ENCODE data around the gene BATF2.
"Not testable (repeated sequence)": the region's sequence is repeated elsewhere in the genome, so short reads cannot be mapped to it uniquely, and the experiment has no call there.

Gene BATF2

DNA sequence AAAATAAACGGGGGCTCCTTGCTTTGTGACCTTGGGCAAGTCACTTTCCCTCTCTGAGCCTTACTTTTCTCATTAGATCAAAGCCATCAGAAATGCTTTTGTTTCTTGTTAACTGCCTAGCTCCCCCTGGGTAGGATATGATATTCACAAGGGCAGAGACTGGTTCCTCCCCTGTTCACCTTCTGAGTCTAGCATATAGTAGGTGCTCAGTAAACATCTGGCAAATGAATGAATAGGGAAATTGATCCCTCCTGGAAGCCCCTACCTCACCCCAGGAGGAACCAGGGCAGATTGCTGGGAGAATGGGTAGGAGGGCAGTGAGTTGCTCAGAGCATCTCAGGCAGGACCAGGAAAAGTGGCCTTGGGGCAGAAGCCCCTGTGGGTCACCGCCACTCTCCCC, 37.7 kb upstream of the BATF2 start:
- Histone ChIP-seq H3K4me1 (ENCODE audit: control insufficient read depth in 1 of 2, insufficient read depth in 2 of 2, low read length in 2 of 2) (no peaks in the 10 kb centered on the region), H3K9ac (ENCODE audit: low read depth in 1 of 2, low read length in 2 of 2) (no peak overlapping the region), H3K9me3 (ENCODE audit: control insufficient read depth in 1 of 2, low read length in 2 of 2) (no peaks in the 10 kb centered on the region), H3K36me3 (ENCODE audit: control insufficient read depth in 1 of 2, insufficient read depth in 2 of 2, low read length in 2 of 2) (peaks cover 28 to 51% of the 10 kb centered on the region in 2 donors), H3K27ac (ENCODE audit: low read depth, low read length) (no peak overlapping the region), H3K27me3 (ENCODE audit: control insufficient read depth in 1 of 2, insufficient read depth in 2 of 2, low read length in 2 of 2) (no peaks in the 10 kb centered on the region), H3K4me3 (ENCODE audit: low read depth in 1 of 2, low read length in 2 of 2) (no peak overlapping the region)

DNA sequence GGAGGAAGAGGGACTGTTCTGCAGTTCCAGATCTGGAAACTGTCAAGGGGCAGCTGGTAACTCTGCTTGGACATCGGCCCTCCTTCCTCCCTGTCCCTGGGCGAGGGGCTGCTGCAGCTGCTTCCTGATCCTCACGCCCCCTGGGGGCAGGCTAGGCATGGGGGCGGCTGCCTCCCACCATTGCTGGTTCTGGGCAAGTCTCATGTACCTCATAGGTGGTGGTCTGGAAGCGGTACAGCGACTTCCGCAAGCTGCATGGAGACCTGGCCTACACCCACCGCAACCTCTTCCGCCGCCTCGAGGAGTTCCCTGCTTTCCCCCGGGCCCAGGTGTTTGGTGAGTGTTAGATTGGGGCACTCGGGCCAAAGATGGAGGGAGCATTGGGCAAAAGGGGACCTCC, 35.4 kb upstream of the BATF2 start:
- no peaks in the 10 kb centered on the region for H3K9me3 ChIP-seq (ENCODE audit: control insufficient read depth in 1 of 2, low read length in 2 of 2)
- peaks cover 20 to 36% of the 10 kb centered on the region in 2 donors for H3K36me3 ChIP-seq (ENCODE audit: control insufficient read depth in 1 of 2, insufficient read depth in 2 of 2, low read length in 2 of 2)
- H3K27me3 ChIP-seq (ENCODE audit: control insufficient read depth in 1 of 2, insufficient read depth in 2 of 2, low read length in 2 of 2) = no peaks in the 10 kb centered on the region
- no peak overlapping the region for H3K27ac ChIP-seq (ENCODE audit: low read depth, low read length)
- no peak overlapping the region for H3K9ac ChIP-seq (ENCODE audit: low read depth in 1 of 2, low read length in 2 of 2)
- H3K4me3 ChIP-seq (ENCODE audit: low read depth in 1 of 2, low read length in 2 of 2) = no peak overlapping the region
- H3K4me1 ChIP-seq (ENCODE audit: control insufficient read depth in 1 of 2, insufficient read depth in 2 of 2, low read length in 2 of 2) = peaks cover 4 to 8% of the 10 kb centered on the region in 2 donors

DNA sequence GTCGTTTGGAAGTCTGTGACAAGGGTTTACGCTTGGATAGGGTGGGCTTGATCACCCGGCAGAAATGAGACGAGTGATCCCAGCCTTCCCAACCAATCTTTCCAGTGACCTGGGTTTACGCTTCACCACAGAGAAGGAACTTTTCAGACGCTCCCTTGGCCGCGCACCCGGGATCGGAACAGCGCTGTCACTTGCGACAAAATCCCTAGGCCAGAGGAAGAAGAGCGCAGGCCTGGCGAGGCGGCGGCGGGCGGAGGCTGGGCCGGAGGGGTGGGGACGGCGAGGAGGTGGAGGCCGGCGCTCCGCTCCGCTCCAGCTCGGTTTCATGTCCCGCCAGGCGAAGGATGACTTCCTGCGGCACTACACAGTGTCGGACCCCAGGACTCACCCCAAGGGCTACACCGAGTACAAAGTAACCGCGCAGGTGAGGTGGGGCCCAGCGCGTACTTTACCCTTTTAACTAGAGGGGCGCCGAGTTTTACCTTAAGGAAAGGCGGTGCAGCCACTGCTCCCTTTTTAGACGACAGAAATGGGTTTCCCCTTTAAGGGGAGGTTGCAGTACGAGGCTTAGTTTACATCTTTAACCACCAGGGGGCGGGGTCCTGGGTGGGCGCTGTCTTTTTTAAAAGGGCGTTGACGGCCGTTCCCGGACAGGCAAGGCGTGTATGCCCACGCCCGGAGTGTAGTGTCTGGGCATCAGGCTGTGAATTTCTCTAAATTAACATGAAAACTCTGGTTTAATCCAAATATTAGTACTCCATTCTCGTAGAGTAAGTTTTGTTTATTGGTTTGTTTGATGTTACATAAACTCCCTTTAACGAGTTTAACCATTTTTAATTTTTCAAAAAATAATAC, 30.7 kb upstream of the BATF2 start, which contains the start of gene SNX15:
Gene SNX15, plus strand, starts transcription at position 227 of the 855 bp plus-strand sequence. Its CDS starts 99 bp downstream, at position 326.
- H3K27ac ChIP-seq (ENCODE audit: low read depth, low read length) = peak within 1 kb of the TSS; percentile 91
- no peaks in the 10 kb centered on the region for H3K9me3 ChIP-seq (ENCODE audit: control insufficient read depth in 1 of 2, low read length in 2 of 2)
- peaks cover 6 to 8% of the 10 kb centered on the region in 2 donors for H3K36me3 ChIP-seq (ENCODE audit: control insufficient read depth in 1 of 2, insufficient read depth in 2 of 2, low read length in 2 of 2)
- peaks cover 9 to 13% of the 10 kb centered on the region in 2 donors for H3K4me1 ChIP-seq (ENCODE audit: control insufficient read depth in 1 of 2, insufficient read depth in 2 of 2, low read length in 2 of 2)
- H3K27me3 ChIP-seq (ENCODE audit: control insufficient read depth in 1 of 2, insufficient read depth in 2 of 2, low read length in 2 of 2) = no peaks in the 10 kb centered on the region
- H3K4me3 ChIP-seq (ENCODE audit: low read depth in 1 of 2, low read length in 2 of 2) = peak within 1 kb of the TSS; percentile 73 to 84
- peak within 1 kb of the TSS; percentile 70 to 76 for H3K9ac ChIP-seq (ENCODE audit: low read depth in 1 of 2, low read length in 2 of 2)

DNA sequence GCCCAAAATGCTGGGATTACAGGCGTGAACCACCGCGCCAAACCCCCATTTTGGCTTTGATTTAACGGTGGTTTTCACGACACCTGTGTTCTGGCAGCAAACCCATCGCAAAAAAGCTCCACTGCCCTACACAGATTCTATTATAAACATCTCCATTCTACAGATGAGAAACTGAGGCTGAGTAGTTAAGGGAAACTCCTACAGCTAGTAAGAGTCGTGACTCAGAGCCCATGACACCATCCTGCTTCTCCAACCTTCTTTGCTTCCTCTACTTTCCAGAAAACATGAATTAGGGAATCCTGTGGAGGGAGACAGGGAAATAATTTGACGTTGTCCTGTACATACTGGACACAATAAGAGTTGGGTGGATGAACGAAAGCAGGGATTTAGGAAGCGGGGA, 30.0 kb upstream of the BATF2 start:
- Histone ChIP-seq H3K36me3 (ENCODE audit: control insufficient read depth in 1 of 2, insufficient read depth in 2 of 2, low read length in 2 of 2) (peaks cover 3% of the 10 kb centered on the region in 2 donors), H3K27ac (ENCODE audit: low read depth, low read length) (no peak overlapping the region), H3K27me3 (ENCODE audit: control insufficient read depth in 1 of 2, insufficient read depth in 2 of 2, low read length in 2 of 2) (no peaks in the 10 kb centered on the region), H3K4me1 (ENCODE audit: control insufficient read depth in 1 of 2, insufficient read depth in 2 of 2, low read length in 2 of 2) (peaks cover 9 to 13% of the 10 kb centered on the region in 2 donors), H3K9ac (ENCODE audit: low read depth in 1 of 2, low read length in 2 of 2) (peak overlapping the region in 1 of 2 donors; percentile 70), H3K9me3 (ENCODE audit: control insufficient read depth in 1 of 2, low read length in 2 of 2) (no peaks in the 10 kb centered on the region), H3K4me3 (ENCODE audit: low read depth in 1 of 2, low read length in 2 of 2) (peak overlapping the region; percentile 73 to 84)

DNA sequence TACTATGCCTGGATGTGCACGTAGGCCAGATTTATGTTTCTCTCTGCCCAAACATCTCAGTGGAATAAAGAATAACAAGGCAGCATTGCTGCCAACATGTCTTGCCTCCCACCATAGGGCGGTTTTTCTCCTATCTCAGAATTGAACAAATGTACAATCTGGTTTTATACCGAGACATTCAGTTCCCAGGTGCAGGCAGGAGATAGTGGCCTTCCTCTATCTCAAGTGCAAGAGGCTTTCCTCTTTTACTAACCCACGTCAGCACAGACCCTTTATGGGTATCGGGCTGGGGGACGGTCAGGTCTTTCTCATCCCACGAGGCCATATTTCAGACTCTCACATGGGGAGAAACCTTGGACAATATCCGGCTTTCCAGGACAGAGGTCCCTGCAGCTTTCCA, 26.7 kb upstream of the BATF2 start:
- H3K9ac ChIP-seq (ENCODE audit: low read depth in 1 of 2, low read length in 2 of 2); H3K9me3 ChIP-seq (ENCODE audit: control insufficient read depth in 1 of 2, low read length in 2 of 2); H3K27me3 ChIP-seq (ENCODE audit: control insufficient read depth in 1 of 2, insufficient read depth in 2 of 2, low read length in 2 of 2); H3K27ac ChIP-seq (ENCODE audit: low read depth, low read length); H3K4me3 ChIP-seq (ENCODE audit: low read depth in 1 of 2, low read length in 2 of 2): not testable (repeated sequence)
- H3K36me3 ChIP-seq (ENCODE audit: control insufficient read depth in 1 of 2, insufficient read depth in 2 of 2, low read length in 2 of 2) = peaks cover 7 to 16% of the 10 kb centered on the region in 2 donors
- H3K4me1 ChIP-seq (ENCODE audit: control insufficient read depth in 1 of 2, insufficient read depth in 2 of 2, low read length in 2 of 2) = peaks cover 9 to 10% of the 10 kb centered on the region in 2 donors

DNA sequence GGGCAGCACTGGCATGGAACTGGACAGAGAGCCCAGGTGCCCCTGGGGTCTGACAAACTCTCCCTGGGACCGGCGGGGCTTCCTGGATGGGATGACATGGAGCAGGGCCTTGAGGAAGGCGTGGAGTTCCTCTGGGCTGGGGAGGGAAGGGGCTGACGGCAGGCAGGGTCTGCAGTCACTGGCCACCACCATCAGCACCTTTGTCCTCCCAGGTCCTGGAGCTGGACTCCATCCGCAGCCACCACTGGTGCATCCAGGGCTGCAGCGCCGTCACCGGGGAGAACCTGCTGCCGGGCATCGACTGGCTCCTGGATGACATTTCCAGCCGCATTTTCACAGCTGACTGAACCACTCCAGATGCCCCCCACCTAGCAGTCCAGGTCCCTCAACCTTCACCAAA, 24.7 kb upstream of the BATF2 start:
- Histone ChIP-seq H3K4me1 (ENCODE audit: control insufficient read depth in 1 of 2, insufficient read depth in 2 of 2, low read length in 2 of 2) (peaks cover 2 to 4% of the 10 kb centered on the region in 2 donors), H3K36me3 (ENCODE audit: control insufficient read depth in 1 of 2, insufficient read depth in 2 of 2, low read length in 2 of 2) (peaks cover 7 to 20% of the 10 kb centered on the region in 2 donors), H3K9me3 (ENCODE audit: control insufficient read depth in 1 of 2, low read length in 2 of 2) (no peaks in the 10 kb centered on the region), H3K27ac (ENCODE audit: low read depth, low read length) (no peak overlapping the region), H3K4me3 (ENCODE audit: low read depth in 1 of 2, low read length in 2 of 2) (no peak overlapping the region), H3K27me3 (ENCODE audit: control insufficient read depth in 1 of 2, insufficient read depth in 2 of 2, low read length in 2 of 2) (no peaks in the 10 kb centered on the region), H3K9ac (ENCODE audit: low read depth in 1 of 2, low read length in 2 of 2) (no peak overlapping the region)

DNA sequence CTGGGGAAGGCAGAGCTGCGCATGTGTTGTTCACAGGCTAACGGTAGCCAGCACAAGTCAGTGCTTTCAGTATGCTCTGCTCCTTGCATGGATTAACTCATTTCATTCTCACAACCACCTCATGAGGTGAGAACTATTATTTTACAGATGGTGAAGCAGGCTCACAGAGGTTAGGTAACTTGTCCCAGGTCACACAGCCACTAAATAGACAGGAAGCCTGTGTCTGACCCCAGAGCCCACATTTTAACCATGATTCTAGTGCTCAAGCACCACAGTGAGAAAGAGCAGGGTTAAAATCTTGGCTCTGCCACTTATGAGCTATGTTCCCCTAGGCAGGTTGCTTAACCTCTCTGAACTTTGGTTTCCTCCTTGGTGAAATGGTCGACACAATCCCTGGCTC, 24.2 kb upstream of the BATF2 start:
- H3K9ac ChIP-seq (ENCODE audit: low read depth in 1 of 2, low read length in 2 of 2) = no peak overlapping the region
- no peak overlapping the region for H3K27ac ChIP-seq (ENCODE audit: low read depth, low read length)
- H3K9me3 ChIP-seq (ENCODE audit: control insufficient read depth in 1 of 2, low read length in 2 of 2) = no peaks in the 10 kb centered on the region
- H3K27me3 ChIP-seq (ENCODE audit: control insufficient read depth in 1 of 2, insufficient read depth in 2 of 2, low read length in 2 of 2) = no peaks in the 10 kb centered on the region
- peaks cover 7 to 20% of the 10 kb centered on the region in 2 donors for H3K36me3 ChIP-seq (ENCODE audit: control insufficient read depth in 1 of 2, insufficient read depth in 2 of 2, low read length in 2 of 2)
- no peak overlapping the region for H3K4me3 ChIP-seq (ENCODE audit: low read depth in 1 of 2, low read length in 2 of 2)
- H3K4me1 ChIP-seq (ENCODE audit: control insufficient read depth in 1 of 2, insufficient read depth in 2 of 2, low read length in 2 of 2) = peaks cover 4% of the 10 kb centered on the region in 2 donors

DNA sequence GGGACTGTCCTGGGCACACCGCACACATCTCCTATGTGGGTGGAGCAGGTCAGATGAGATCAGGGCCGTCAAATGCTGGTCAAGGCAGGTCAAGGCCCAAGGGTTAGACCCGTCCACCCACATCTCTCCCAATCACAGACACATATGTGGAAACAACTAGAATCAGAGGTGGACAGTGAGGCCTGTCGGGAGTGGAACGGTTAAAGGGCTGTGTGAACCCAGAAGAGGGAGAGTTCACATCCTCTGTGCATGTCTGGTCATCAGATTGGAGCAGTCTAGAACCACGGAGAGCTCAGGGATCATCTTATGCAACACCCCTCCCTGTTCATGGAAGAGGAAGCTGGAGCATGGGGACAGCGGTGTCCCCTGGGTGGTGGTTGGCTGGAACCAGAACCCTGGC, 23.1 kb upstream of the BATF2 start:
- Histone ChIP-seq H3K4me3 (ENCODE audit: low read depth in 1 of 2, low read length in 2 of 2) (no peak overlapping the region), H3K36me3 (ENCODE audit: control insufficient read depth in 1 of 2, insufficient read depth in 2 of 2, low read length in 2 of 2) (peaks cover 7 to 20% of the 10 kb centered on the region in 2 donors), H3K4me1 (ENCODE audit: control insufficient read depth in 1 of 2, insufficient read depth in 2 of 2, low read length in 2 of 2) (peaks cover 4 to 9% of the 10 kb centered on the region in 2 donors), H3K27me3 (ENCODE audit: control insufficient read depth in 1 of 2, insufficient read depth in 2 of 2, low read length in 2 of 2) (no peaks in the 10 kb centered on the region), H3K9me3 (ENCODE audit: control insufficient read depth in 1 of 2, low read length in 2 of 2) (no peaks in the 10 kb centered on the region), H3K9ac (ENCODE audit: low read depth in 1 of 2, low read length in 2 of 2) (no peak overlapping the region), H3K27ac (ENCODE audit: low read depth, low read length) (no peak overlapping the region)

DNA sequence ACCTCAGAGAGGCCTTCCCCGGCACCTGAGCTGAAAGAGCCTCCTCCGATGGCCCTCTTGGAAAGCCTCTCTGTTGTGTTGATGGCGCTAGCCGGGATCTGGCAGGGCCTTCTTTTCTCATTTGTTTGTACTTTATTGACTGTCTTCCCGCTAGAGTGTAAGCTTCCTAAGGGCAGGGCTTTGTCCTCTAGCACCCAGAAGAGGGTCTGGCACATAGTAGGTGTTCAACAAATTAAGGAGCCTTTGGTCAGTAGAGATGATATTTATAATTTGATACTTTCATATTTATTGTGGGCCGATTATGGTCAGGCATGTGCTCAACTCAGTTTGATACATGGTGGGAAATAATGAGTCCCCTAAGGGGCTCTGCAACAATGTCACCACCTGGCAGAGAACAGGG, 21.2 kb upstream of the BATF2 start:
- H3K27ac ChIP-seq (ENCODE audit: low read depth, low read length) = no peak overlapping the region
- H3K9me3 ChIP-seq (ENCODE audit: control insufficient read depth in 1 of 2, low read length in 2 of 2) = no peaks in the 10 kb centered on the region
- H3K4me3 ChIP-seq (ENCODE audit: low read depth in 1 of 2, low read length in 2 of 2) = no peak overlapping the region
- peaks cover 7 to 20% of the 10 kb centered on the region in 2 donors for H3K36me3 ChIP-seq (ENCODE audit: control insufficient read depth in 1 of 2, insufficient read depth in 2 of 2, low read length in 2 of 2)
- no peaks in the 10 kb centered on the region for H3K27me3 ChIP-seq (ENCODE audit: control insufficient read depth in 1 of 2, insufficient read depth in 2 of 2, low read length in 2 of 2)
- no peak overlapping the region for H3K9ac ChIP-seq (ENCODE audit: low read depth in 1 of 2, low read length in 2 of 2)
- H3K4me1 ChIP-seq (ENCODE audit: control insufficient read depth in 1 of 2, insufficient read depth in 2 of 2, low read length in 2 of 2) = peaks cover 8 to 17% of the 10 kb centered on the region in 2 donors

DNA sequence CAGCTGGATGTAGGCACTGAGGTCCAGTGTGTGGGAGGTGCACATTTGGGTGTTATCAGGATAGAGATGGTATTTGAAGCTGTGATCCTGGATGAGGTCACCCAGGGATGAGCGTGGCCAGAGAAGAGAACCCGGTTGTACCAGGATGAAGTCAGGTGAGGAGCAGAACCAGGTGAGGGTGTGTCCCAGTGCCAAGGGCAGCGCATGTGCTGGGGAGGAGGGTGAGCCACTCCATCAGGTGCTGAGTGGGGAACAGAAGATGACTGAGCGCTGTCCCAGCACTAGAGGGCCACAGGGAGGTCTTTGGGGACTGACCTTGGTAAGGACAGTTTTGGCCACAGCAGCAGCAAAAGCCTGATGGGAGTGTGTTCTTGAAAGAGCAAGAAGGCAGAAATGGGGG, 19.9 kb upstream of the BATF2 start:
- H3K9me3 ChIP-seq (ENCODE audit: control insufficient read depth in 1 of 2, low read length in 2 of 2) = no peaks in the 10 kb centered on the region
- no peak overlapping the region for H3K9ac ChIP-seq (ENCODE audit: low read depth in 1 of 2, low read length in 2 of 2)
- H3K4me3 ChIP-seq (ENCODE audit: low read depth in 1 of 2, low read length in 2 of 2) = no peak overlapping the region
- no peaks in the 10 kb centered on the region for H3K27me3 ChIP-seq (ENCODE audit: control insufficient read depth in 1 of 2, insufficient read depth in 2 of 2, low read length in 2 of 2)
- H3K36me3 ChIP-seq (ENCODE audit: control insufficient read depth in 1 of 2, insufficient read depth in 2 of 2, low read length in 2 of 2) = peaks cover 3 to 17% of the 10 kb centered on the region in 2 donors
- peaks cover 10 to 20% of the 10 kb centered on the region in 2 donors for H3K4me1 ChIP-seq (ENCODE audit: control insufficient read depth in 1 of 2, insufficient read depth in 2 of 2, low read length in 2 of 2)
- no peak overlapping the region for H3K27ac ChIP-seq (ENCODE audit: low read depth, low read length)
